Nucleus accumbens (tissue), 56 donors: ENCODE measurements around the gene TM9SF4.
A peak's percentile ranks its signal among the peaks of the same experiment; 100 is the strongest.
"Not testable (repeated sequence)": the region's sequence is repeated elsewhere in the genome, so short reads cannot be mapped to it uniquely, and the experiment has no call there.

Experiments used
- DNase-seq, 56 donors: peaks; one replicate each; lab custom pipeline; 2025; lab: John Stamatoyannopoulos, UW

TM9SF4 gene

DNA sequence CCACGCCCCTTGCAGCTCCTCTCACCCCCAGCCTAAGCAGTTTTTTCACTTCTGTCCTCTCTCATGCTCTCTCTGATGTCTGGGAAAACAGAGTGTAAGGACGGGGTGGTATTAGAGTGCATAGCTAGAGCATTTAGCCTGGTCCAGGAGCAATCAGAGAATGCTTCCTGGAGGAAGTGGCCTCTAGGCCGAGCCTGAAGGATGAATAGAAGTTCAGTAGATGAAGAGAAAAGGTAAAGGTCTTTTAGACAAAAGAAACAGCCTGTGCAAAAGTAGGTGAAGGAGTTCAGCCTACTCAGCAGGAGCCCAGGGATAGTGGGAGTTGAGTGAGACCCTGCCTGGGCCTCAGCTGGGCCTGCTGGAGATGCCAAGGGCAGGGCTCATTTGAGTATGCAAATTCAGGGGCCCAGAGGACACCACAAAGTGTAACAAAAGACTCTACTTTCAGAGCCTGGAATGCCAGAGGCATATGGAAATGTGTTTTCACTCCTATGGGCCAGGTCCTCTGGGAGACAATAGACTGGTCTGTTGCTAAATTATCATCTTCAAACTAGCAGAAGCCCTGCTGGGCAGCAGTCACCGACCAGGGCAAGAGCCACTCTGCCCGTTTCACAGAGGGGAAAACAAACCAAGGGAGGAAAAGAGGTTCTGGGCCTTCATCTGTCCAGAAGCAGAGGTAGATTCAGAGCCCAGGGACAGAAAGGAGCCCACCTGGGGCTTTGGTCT is 19.7 kb upstream of the TM9SF4 start:
- DNase-seq, result no peak

DNA sequence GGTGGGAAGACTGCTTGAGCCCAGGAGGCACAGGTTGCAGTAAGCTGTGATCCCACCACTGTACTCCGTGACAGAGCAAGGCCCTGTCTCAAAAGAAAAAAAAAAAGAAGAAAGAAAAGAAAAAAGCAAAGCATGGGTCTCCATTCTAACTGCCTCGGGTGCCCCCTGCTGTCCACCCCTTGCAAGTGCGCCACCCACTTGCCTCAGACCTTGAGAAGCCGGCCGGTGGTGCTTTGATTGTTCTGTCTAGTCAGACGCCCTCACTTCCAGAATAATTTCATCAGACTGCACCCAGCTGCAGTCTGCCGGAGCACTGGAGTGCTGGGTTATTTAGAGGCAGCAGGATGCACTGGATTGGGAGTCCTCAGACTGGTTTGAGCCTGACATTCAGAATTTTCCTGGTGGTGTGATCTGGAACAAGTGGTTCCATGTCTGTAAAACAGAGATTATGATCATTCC is 17.6 kb upstream of the TM9SF4 start:
- DNase-seq, result peak in 45 of 56 donors; percentile 1 to 88 (median 32)

DNA sequence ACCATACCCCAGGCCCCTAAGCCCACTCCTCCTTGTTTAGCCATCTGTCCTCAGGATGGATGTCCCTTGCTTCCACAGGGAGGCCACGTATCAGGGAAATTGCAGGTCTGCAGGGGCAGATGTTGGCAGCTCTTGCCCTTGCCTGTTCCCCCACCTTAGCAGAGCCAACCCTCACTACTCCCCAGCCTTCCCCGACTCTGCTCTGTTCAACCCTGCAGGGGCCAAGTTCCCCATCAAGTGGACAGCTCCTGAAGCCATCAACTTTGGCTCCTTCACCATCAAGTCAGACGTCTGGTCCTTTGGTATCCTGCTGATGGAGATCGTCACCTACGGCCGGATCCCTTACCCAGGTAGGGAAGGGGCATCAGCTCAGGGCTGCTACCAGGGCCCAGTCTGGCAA is 10.7 kb upstream of the TM9SF4 start:
- no peak for DNase-seq

DNA sequence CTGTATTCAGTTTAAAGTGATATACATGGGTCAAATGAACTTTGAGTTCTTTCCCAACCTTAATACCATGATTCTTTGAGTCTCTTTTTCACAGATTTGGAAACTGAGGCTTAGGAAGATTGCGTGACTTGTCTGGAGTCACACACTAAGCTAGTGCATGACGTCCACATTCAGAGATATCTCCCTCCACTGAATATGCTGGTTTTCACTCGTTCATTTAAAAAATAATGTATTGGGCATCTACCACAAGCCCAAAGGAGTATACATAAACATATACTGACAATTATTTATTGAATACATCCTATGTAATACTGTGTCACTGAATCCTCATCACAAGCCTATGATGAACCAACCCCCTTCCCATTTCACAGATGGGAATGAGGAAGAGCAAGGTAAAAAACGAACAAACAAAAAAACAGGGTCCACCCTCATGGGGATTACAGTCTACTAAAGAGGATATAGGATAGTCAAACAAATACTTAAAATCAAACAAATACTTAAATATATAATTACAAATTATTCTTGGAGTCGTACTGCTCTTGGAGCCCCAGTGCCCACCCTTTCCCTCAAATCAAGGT is 611 bp upstream of the TM9SF4 start:
- no peak for DNase-seq

DNA sequence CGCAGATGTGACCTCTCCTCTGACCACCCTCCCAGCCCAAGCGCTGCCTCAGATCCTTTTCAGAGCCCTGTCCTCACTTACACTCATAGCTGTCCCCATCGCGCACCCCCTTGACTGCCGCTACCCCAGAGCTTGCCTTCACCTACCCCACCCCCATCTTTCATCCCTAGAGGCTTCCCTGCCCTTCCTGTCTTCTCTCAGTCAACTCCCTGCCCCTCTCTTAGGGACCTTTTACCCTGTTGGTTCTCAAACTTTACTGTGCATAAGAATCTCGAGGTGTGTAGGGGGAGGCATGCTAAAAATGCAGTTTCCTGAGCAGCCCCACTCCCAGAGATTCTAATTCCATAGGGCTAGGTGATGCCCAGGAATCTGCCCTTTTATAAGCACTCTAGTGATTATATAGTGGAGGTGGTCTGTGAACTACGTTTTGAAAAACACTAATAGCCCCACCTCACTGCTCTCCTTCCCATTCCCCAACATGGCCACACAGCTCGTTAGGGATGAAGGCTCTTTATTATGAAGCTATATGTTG is 725 bp downstream of the TM9SF4 start:
- DNase-seq, result peak in 4 of 56 donors; percentile 33 to 50 (median 46)

DNA sequence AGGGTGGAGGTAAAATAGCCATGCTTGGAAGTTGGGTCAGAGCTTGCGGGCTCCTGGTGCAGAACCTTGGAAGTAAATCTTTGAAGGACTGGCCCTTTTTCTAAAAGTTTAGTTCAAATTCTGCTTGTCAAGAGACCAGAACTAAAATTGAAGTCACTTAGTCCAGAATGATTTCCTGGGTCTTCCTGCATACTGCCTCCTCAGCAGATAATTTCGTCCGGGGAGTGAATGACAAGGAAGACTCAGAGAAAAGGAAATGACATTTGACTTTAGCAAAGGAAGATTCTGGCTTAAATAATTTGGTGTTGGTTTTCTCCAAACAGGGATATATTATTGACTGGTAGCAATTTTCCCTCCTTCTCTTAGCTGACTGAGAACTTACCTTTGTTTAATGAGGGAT is 1.2 kb downstream of the TM9SF4 start:
- DNase-seq, result no peak

DNA sequence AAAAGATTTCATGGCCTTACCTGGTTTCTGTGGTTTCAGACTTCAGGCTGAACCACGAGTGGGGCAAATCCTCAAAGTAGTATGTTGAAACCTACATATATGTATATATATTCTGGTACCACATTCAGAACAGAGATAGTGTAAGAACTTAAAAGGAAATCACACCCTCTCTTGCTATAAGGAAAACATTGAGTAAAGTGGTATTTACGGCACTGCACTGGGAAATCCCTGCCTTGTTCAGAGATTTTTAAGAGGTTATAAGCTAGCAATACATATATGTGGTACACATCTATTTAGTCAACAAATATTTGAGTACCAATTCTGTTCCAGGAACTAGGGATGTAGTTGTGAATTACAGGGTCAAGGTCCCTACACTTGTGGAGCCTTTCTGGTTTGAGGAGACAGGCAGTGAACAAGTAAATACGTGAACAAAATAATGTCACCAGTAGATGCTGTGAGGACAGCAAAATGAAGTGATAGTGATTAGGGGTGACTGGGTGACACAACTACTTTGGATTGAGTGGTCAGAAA is 1.7 kb downstream of the TM9SF4 start:
- DNase-seq, result no peak

DNA sequence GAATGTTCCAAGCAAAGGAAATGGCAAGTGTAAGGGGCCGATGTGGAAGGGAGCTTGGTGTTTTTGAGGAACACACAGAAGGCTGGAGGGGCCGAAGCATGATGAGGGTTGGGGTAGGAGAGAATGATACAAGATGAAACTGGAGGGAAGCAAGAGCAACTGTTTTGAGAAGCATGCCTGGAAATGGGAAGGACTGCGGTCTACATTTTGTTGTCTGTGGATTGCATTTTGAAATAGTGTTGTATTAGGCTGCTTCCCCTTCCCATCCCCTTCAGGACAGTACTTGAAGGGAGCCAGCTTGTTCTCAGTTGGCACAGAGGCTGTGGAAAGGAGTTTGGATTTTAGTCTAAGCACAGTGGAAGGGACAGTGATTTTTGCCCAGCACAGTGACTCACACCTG is 2.2 kb downstream of the TM9SF4 start:
- no peak for DNase-seq

DNA sequence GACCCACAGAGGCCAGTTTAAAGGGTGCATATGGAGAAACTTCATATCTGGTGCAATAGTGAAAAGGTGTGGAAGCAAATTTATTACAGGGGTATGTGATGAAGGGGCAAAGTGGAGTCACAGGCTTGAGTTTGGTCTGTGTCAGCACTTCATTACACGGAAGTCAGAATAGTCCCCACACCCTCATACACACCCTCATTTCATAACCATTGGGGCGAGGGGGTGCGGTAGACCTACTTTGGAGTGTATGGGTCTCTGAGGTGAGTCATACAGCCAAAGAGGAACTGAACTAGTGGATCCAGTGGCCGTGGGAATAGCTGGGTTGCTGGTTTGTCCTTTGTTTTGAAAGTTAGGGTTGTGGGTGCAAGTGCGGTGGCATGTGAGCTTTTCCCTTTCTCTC is 3.3 kb downstream of the TM9SF4 start:
- no peak for DNase-seq

DNA sequence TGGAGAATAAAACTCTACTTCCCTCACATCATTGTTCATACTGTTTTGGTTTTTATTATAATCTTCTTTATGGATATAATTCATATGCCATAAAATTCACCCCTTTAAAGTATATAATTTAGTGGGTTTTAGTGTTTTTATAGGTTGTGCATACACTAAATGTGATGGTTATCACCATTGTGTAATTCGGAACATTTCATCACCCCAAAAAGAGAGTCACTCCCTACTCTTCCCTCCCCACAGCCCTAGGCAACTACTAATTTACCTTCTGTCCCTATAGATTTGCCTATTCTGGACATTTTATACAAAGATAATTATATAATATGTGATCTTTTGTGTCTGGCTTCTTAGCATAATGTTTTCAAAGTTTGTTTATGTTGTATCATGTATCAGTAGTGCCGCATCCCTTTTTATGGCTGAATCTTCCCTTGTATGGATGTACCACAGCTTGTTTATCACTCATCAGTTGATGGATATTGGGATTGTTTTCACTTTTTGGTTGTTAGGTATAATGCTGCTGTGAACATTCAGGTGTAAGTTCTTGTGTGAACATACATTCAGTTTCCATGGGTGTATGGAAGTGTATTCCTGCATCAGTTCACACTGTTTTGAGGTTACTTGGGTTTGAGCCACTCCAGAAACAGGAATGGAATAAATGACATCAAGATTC is 4.2 kb downstream of the TM9SF4 start:
- no peak for DNase-seq

DNA sequence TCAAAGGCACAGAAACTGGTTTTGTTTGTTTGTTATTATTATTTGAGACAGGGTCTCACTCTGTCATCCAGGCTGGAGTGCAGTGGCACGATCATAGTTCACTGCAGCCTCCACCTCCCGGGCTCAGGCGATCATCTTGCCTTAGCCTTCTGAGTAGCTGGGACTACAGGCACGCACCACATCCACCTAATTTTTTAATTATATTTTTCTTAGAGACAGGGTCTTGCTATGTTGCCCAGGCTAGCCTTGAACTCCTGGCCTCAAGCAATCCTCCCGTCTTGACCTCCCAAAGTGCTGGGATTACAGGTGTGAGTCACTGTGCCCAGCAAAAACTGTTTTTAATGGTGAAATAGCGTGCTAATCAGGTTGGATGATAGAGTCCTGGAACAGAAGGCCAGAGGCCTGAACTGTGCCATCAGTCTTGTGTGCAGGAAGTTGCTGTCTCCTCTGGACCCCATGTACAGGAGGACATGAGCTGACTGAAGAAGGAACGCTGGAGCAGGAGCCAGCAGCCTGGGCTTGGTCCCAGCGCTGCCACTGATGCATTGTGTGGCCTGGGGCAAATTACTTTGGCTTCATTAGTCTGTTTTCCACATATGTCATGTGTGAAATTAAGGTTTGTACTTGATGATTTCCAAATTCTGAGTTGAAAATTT is 4.9 kb downstream of the TM9SF4 start:
- DNase-seq, result peak in 6 of 56 donors; percentile 1 to 13 (median 6)

DNA sequence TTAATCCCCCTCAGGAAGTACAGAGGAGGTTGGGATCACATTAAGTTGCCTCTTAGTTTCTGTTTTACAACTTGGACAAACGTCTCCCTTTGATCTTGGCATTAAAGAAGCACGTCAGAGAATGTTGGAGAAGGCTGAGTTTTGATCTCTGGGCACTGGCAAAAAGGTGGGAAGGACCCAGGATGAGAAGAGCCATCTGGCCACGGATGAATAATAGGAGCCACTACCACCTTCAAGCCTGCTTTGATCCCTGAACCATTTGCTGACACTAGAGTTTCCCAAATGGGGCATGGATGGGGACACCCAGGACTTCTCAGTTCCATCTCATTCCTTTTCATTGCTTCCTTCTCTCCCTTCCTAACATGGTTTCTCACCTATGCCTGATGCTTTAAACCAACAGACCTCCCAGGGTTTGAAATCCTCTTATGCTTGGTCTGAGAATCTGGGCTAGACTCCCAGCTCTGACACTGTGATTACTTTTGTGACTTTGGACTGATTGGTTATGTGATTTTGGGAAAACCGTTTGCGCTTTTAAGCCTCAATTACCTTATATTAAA is 5.8 kb downstream of the TM9SF4 start:
- DNase-seq, result no peak

DNA sequence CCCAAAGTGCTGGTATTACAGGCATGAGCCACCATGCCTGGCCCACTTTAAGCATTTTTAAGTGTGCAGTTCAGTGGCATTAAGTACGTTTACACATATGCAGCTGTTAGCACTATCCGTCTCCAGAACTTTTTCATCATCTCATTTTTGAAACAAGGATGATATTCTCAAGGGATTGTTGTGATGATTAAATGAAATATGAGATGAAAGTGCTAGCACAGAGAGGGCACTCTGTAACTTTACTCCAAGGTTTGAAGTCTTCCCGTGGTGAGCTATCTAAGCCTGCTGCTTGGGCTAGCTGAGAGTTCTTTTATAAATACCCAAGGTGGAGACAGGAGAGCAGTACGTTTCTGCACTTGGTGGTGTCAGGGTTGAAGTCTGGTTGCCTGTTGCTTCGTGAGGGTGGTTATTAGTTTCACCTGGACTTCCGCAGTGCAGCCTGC is 6.6 kb downstream of the TM9SF4 start:
- DNase-seq, result no peak

DNA sequence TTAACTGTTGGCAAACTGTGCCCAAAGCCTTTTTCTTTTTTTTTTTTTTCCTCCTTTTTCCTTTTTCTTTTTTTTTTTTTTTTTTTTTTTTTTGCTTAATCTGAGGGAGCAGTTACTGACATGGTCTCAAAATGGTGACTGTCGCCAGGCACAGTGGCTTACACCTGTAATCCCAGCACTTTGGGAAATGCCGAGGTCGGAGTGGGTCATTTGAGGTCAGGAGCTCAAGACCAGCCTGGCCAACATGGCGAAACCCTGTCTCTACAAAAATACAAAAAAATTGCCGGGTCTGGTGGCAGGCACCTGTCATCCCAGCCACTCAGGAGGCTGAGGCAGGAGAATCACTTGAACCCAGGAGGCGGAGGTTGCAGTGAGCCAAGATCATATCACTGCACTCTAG is 7.3 kb downstream of the TM9SF4 start:
- not testable (repeated sequence) for DNase-seq

DNA sequence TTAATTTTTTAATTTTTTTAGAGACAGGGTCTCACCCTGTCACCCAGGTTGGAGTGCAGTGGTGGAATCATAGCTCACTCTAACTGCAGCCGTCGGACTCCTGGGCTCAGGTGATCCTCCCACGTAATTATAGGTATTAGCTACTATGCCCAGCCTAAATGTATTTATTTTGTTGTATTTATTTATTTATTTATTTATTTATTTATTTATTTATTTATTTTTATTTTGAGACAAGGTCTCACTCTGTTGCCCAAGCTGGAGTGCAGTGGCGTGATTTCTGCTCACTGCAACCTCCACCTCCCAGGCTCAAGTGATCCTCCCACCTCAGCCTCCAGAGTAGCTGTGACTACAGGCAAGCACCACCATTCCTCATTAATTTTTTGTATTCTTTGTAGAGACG is 8.9 kb downstream of the TM9SF4 start:
- not testable (repeated sequence) for DNase-seq

DNA sequence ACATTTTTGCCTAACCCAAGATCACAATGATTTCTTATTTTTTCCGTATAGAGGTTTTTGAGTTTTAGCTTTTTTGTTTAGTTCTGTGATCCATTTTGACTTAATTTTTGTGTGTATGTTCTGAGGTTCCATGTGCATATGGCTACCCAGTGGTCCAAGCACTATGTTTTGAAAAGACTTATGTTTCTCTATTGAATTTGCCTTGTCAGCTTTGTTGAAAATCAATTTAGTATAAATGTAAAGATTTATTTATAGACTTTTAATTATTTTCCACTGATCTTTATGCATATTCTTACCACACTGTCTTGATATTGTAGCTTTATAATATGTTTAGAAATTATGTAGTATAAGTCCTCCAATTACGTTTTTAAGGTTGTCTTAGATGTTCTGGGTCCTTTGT is 10.2 kb downstream of the TM9SF4 start:
- no peak for DNase-seq

DNA sequence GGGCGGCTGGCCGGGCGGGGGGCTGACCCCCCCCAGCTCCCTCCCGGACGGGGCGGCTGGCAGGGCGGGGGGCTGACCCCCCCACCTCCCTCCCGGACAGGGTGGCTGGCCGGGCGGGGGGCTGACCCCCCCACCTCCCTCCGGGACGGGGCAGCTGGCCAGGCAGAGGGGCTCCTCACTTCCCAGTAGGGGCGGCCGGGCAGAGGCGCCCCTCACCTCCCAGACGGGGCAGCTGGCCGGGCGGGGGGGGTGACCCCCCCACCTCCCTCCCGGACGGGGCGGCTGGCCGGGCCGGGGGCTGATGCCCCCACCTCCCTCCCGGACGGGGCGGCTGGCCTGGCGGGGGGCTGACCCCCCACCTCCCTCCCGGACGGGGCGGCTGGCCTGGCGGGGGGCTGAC is 12.4 kb downstream of the TM9SF4 start:
- not testable (repeated sequence) for DNase-seq

DNA sequence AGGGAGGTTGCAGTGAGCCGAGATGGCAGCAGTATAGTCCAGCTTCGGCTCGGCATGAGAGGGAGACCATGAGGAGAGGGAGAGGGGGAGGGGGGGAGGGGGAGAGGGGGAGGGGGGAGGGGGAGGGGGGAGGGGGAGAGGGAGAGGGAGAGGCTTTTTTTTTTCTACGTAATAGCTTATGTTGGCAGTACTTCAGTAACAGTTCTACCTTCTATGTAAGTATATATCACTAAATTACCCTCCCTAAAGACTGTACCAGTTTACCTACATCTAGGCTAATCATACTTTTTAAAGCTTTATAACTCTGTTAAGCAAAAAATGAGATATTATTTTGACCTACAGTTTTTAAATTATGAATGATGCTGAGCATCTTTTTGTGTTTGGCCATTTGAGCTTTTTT is 13.6 kb downstream of the TM9SF4 start:
- DNase-seq, result no peak

DNA sequence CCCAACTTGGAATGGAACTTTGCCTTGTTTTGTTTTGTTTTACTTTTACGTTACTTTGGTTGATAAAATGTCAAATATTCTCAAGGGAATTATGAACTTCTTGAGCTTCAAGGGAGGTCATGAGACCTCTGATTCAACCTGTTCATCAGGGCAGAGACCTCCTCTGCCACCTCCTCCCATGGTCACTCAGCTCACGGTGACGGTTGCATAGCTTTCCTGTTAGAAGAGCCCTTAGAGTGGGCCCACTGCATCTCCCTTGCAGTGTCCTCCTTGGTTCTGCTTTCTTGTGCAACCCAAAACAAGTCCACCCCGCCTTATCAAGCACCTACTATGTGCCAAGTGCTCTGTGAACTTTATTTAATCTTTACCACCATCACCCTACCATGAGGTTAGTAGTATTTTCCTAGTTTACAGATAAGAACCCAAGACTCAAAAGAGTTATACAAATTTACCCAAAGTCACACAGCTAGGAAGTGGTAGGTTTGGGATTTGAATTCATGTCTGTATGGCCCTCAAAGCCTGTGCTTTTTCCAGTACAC is 15.5 kb downstream of the TM9SF4 start:
- DNase-seq, result no peak

DNA sequence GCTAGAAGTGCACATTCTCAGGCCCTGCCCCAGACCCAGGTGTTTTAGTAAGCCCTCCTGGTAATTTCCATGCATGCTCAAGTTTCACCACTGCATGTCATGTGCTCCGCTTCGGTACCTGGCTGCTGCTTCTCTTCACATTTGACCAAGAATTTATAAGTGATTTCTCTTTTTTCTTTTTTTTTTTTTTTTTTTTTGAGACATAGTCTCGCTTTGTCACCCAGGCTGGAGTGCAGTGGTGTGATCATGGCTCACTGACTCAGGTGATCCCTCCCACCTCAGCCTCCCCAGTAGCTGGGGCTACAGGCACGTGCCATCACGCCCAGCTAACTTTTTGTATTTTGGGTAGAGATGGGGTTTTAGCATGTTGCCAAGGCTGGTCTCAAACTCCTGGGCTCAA is 16.0 kb downstream of the TM9SF4 start:
- no peak for DNase-seq
